ENCODE measurements around the gene CLDND1. TPM values are rescaled to one million over a fixed set of nuclear protein-coding genes. Genes with fewer than 3 reads are reported as not detected.

Gene CLDND1
- total and polyA plus RNA-seq, 2 of the 4 experiments (the other 2 are of a cell fraction), result 75.8 to 78.3 TPM

DNA sequence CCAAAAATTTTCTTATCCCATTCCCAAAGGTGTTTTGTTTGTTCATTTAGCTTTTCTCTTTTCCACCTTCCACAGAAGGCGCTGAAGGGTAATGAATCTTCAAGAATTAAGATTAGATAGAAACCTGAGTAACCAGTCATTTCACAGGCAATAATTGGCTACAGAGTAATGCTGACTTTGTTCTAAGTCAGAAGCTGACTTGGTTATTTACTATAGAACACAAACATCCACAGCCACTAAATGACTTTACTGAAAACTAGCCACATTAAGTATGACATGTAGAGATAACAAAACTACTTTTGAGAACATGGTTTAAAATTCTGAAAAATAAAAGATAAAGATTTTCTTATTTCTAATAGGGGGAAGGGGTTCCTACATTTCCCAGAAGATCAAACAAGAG, 7.8 kb downstream of the CLDND1 start:
- H3K9me3 ChIP-seq (ENCODE audit: control insufficient read depth, insufficient read depth, low read length), result no peaks in the 10 kb centered on the region
- no peak overlapping the region for H3K18ac ChIP-seq (ENCODE audit: low read depth, low read length)
- dilution Hi-C loops (cut with HindIII; ENCODE audit: low sequenced_read_pairs, unreplicated experiment) (no loop called here), in situ Hi-C loops (cut with MboI; ENCODE audit: low sequenced_read_pairs) (no loop called here), intact Hi-C loops (cut with micrococcal nuclease) (no loop called here)
- H2AK5ac ChIP-seq (ENCODE audit: low read depth, low read length), result no peak overlapping the region
- H2AK9ac ChIP-seq (replicated peaks; ENCODE audit: low read depth, low read length, poor library complexity), result no peak overlapping the region
- peaks cover 2% of the 10 kb centered on the region; the same call in 1 of the 2 replicates for H3K4me1 ChIP-seq (ENCODE audit: control insufficient read depth, insufficient read depth, low read length)
- peaks cover 9% of the 10 kb centered on the region for H3K36me3 ChIP-seq (ENCODE audit: control insufficient read depth, insufficient read depth, low read length)
- H3K23ac ChIP-seq (ENCODE audit: low read depth, low read length), result no peak overlapping the region
- no peak overlapping the region for H3K27ac ChIP-seq (ENCODE audit: insufficient read depth, low read length)
- no peak overlapping the region for H4K5ac ChIP-seq (ENCODE audit: low read depth, low read length)
- H3K4me3 ChIP-seq (ENCODE audit: insufficient read depth, low read depth, low read length), result no peak overlapping the region
- no peak overlapping the region for H2BK5ac ChIP-seq (ENCODE audit: low read depth, low read length, poor library complexity, severe bottlenecking)
- H3K79me1 ChIP-seq (ENCODE audit: low read depth in 1 of 2, low read length in 2 of 2), result peaks cover 9 to 11% of the 10 kb centered on the region in 2 experiments
- H2BK15ac ChIP-seq (ENCODE audit: low read depth, low read length), result no peak overlapping the region
- no peak overlapping the region for H3K4me2 ChIP-seq (ENCODE audit: low read depth, low read length)
- no peaks in the 10 kb centered on the region for H3K27me3 ChIP-seq (ENCODE audit: control insufficient read depth, insufficient read depth, low read length)
- no peaks in the 10 kb centered on the region for H3K9me1 ChIP-seq (ENCODE audit: insufficient read depth, low read length)
- no peak overlapping the region for H3K9ac ChIP-seq (ENCODE audit: low read depth, low read length)
- no CpG with 5 or more reads among the region's 1 CpG for WGBS, 2 experiments (ENCODE audit: extremely low coverage in 2 of 2, insufficient read length in 1 of 2)
- H2BK120ac ChIP-seq (ENCODE audit: low read depth, low read length), result no peak overlapping the region
- ATAC-seq (ENCODE audit: low read depth), result no peak
- POLR2A ChIA-PET (ENCODE audit: unreplicated experiment), result no interaction called here
- no TSS peak for BruUV-seq (replicated peaks)
- no peak overlapping the region for H2AFZ ChIP-seq (replicated peaks; ENCODE audit: low read length, poor library complexity)
- H2BK20ac ChIP-seq (ENCODE audit: low read depth, low read length), result no peak overlapping the region
- no peak overlapping the region for H3K14ac ChIP-seq (replicated peaks; ENCODE audit: low read depth, low read length)
- no peak overlapping the region for H4K91ac ChIP-seq (ENCODE audit: insufficient read depth, low read depth, low read length)
- CTCF ChIA-PET, result no interaction called here
- H4K8ac ChIP-seq (ENCODE audit: low read depth in 2 of 2, low read length in 2 of 2), result no peak overlapping the region
- peaks cover 5% of the 10 kb centered on the region; the same call in 1 of the 2 replicates for H4K20me1 ChIP-seq (ENCODE audit: insufficient read depth, low read length)
- no peak overlapping the region for H3K56ac ChIP-seq (ENCODE audit: extremely low read depth, insufficient read depth, low read length)
- no peak for TF ChIP-seq RCOR1 (IDR thresholded peaks at IDR 0.05; ENCODE audit: insufficient replicate concordance, low read length)
- TF ChIP-seq MAZ (IDR thresholded peaks at IDR 0.05; ENCODE audit: borderline replicate concordance, low read depth, low read length), result no peak
- no peak for TF ChIP-seq FOS (IDR thresholded peaks at IDR 0.05; ENCODE audit: low read depth, low read length)
- TF ChIP-seq CEBPB (IDR thresholded peaks at IDR 0.05; ENCODE audit: low read depth, low read length), result no peak
- TF ChIP-seq BHLHE40 (IDR thresholded peaks at IDR 0.05; ENCODE audit: low read depth, low read length), result no peak
- TF ChIP-seq RFX5 (IDR thresholded peaks at IDR 0.05; ENCODE audit: low read depth, low read length), result no peak
- no peak for TF ChIP-seq CHD1 (IDR thresholded peaks at IDR 0.05; ENCODE audit: low read depth, low read length)
- TF ChIP-seq, protein P1, sequence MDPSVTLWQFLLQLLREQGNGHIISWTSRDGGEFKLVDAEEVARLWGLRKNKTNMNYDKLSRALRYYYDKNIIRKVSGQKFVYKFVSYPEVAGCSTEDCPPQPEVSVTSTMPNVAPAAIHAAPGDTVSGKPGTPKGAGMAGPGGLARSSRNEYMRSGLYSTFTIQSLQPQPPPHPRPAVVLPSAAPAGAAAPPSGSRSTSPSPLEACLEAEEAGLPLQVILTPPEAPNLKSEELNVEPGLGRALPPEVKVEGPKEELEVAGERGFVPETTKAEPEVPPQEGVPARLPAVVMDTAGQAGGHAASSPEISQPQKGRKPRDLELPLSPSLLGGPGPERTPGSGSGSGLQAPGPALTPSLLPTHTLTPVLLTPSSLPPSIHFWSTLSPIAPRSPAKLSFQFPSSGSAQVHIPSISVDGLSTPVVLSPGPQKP (IDR thresholded peaks at IDR 0.05; ENCODE audit: borderline replicate concordance, low read depth, low read length), result no peak
- TF ChIP-seq, protein P2, sequence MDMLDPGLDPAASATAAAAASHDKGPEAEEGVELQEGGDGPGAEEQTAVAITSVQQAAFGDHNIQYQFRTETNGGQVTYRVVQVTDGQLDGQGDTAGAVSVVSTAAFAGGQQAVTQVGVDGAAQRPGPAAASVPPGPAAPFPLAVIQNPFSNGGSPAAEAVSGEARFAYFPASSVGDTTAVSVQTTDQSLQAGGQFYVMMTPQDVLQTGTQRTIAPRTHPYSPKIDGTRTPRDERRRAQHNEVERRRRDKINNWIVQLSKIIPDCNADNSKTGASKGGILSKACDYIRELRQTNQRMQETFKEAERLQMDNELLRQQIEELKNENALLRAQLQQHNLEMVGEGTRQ (IDR thresholded peaks at IDR 0.05; ENCODE audit: low read depth, low read length), result no peak
- TF ChIP-seq POLR2A (IDR thresholded peaks at IDR 0.05; ENCODE audit: low read depth, low read length), result no peak
- TF ChIP-seq, protein P3, sequence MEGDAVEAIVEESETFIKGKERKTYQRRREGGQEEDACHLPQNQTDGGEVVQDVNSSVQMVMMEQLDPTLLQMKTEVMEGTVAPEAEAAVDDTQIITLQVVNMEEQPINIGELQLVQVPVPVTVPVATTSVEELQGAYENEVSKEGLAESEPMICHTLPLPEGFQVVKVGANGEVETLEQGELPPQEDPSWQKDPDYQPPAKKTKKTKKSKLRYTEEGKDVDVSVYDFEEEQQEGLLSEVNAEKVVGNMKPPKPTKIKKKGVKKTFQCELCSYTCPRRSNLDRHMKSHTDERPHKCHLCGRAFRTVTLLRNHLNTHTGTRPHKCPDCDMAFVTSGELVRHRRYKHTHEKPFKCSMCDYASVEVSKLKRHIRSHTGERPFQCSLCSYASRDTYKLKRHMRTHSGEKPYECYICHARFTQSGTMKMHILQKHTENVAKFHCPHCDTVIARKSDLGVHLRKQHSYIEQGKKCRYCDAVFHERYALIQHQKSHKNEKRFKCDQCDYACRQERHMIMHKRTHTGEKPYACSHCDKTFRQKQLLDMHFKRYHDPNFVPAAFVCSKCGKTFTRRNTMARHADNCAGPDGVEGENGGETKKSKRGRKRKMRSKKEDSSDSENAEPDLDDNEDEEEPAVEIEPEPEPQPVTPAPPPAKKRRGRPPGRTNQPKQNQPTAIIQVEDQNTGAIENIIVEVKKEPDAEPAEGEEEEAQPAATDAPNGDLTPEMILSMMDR (conservative IDR thresholded peaks at IDR 0.05; ENCODE audit: low read depth, low read length), result no peak
- no peak for TF ChIP-seq MAFK (IDR thresholded peaks at IDR 0.05; ENCODE audit: low read depth, low read length)
- TF ChIP-seq NFE2L2 (IDR thresholded peaks at IDR 0.05; ENCODE audit: low read depth, low read length), result no peak
- no peak for TF ChIP-seq SMC3 (IDR thresholded peaks at IDR 0.05; ENCODE audit: low read depth, low read length)
- H3K4ac ChIP-seq (ENCODE audit: low read depth, low read length), result no peak overlapping the region
- DNase-seq, result no peak

All from IMR-90 (cell line).